ENCODE data around the gene PARD6B.
A peak's percentile ranks its signal among the peaks of the same experiment; 100 is the strongest.

The PARD6B gene

GRCh38 chr20:50731055-50731929, at the start of gene PARD6B:
TSS of gene PARD6B (plus strand) at chr20:50731580. CDS start at chr20:50731787, 207 bp downstream.
- Mint-ChIP-seq H3K36me3 (no peaks in the 10 kb centered on the region), H3K4me3 (peak within 1 kb of the TSS; percentile 89), H3K27me3 (no peaks in the 10 kb centered on the region), H3K4me1 (ENCODE audit: low read depth) (peaks cover 27% of the 10 kb centered on the region), H3K9me3 (ENCODE audit: low read depth) (no peaks in the 10 kb centered on the region), H3K27ac (peak within 1 kb of the TSS; percentile 84)

- Mint-ChIP-seq H3K27me3 (no peaks in the 10 kb centered on the region), H3K9me3 (ENCODE audit: low read depth) (no peaks in the 10 kb centered on the region), H3K4me3 (no peak overlapping the region), H3K36me3 (no peaks in the 10 kb centered on the region), H3K27ac (no peak overlapping the region), H3K4me1 (ENCODE audit: low read depth) (no peaks in the 10 kb centered on the region)
Measured at GRCh38 chr20:50682065-50682464, 49.3 kb upstream of the PARD6B start.

- no peaks in the 10 kb centered on the region for H3K36me3 Mint-ChIP-seq
- H3K27ac Mint-ChIP-seq = no peak overlapping the region
- H3K9me3 Mint-ChIP-seq (ENCODE audit: low read depth) = no peaks in the 10 kb centered on the region
- no peaks in the 10 kb centered on the region for H3K27me3 Mint-ChIP-seq
- no peak overlapping the region for H3K4me3 Mint-ChIP-seq
- no peaks in the 10 kb centered on the region for H3K4me1 Mint-ChIP-seq (ENCODE audit: low read depth)
Measured at GRCh38 chr20:50682947-50683530, 48.3 kb upstream of the PARD6B start.

GRCh38 chr20:50683570-50683969, 47.8 kb upstream of the PARD6B start:
- H3K9me3 Mint-ChIP-seq (ENCODE audit: low read depth) = no peaks in the 10 kb centered on the region
- no peaks in the 10 kb centered on the region for H3K27me3 Mint-ChIP-seq
- no peak overlapping the region for H3K27ac Mint-ChIP-seq
- no peaks in the 10 kb centered on the region for H3K36me3 Mint-ChIP-seq
- H3K4me1 Mint-ChIP-seq (ENCODE audit: low read depth) = no peaks in the 10 kb centered on the region
- no peak overlapping the region for H3K4me3 Mint-ChIP-seq

- no peak overlapping the region for H3K4me3 Mint-ChIP-seq
- H3K36me3 Mint-ChIP-seq = no peaks in the 10 kb centered on the region
- no peaks in the 10 kb centered on the region for H3K9me3 Mint-ChIP-seq (ENCODE audit: low read depth)
- H3K4me1 Mint-ChIP-seq (ENCODE audit: low read depth) = peaks cover 15% of the 10 kb centered on the region
- H3K27ac Mint-ChIP-seq = no peak overlapping the region
- H3K27me3 Mint-ChIP-seq = peaks cover 18% of the 10 kb centered on the region
Measured at GRCh38 chr20:50686821-50687220, 44.6 kb upstream of the PARD6B start.

GRCh38 chr20:50688256-50688975, 43.0 kb upstream of the PARD6B start:
- no peak overlapping the region for H3K27ac Mint-ChIP-seq
- peaks cover 21% of the 10 kb centered on the region for H3K4me1 Mint-ChIP-seq (ENCODE audit: low read depth)
- no peak overlapping the region for H3K4me3 Mint-ChIP-seq
- peaks cover 26% of the 10 kb centered on the region for H3K27me3 Mint-ChIP-seq
- H3K9me3 Mint-ChIP-seq (ENCODE audit: low read depth) = no peaks in the 10 kb centered on the region
- no peaks in the 10 kb centered on the region for H3K36me3 Mint-ChIP-seq

- no peaks in the 10 kb centered on the region for H3K9me3 Mint-ChIP-seq (ENCODE audit: low read depth)
- no peak overlapping the region for H3K4me3 Mint-ChIP-seq
- no peaks in the 10 kb centered on the region for H3K36me3 Mint-ChIP-seq
- peaks cover 21% of the 10 kb centered on the region for H3K4me1 Mint-ChIP-seq (ENCODE audit: low read depth)
- peaks cover 26% of the 10 kb centered on the region for H3K27me3 Mint-ChIP-seq
- H3K27ac Mint-ChIP-seq = no peak overlapping the region
Measured at GRCh38 chr20:50689864-50690649, 41.3 kb upstream of the PARD6B start.

- Mint-ChIP-seq H3K4me3 (peak within 1 kb of the TSS; percentile 60), H3K27me3 (peaks cover 26% of the 10 kb centered on the region)
Measured at GRCh38 chr20:50690650-50691572, 40.5 kb upstream of the PARD6B start, which contains the start of gene RIPOR3. TSS of gene RIPOR3 (minus strand) at chr20:50691542. CDS start at chr20:50691128, 414 bp downstream.

GRCh38 chr20:50691573-50692551, 39.5 kb upstream of the PARD6B start:
- Mint-ChIP-seq H3K4me3 (peak overlapping the region; percentile 52), H3K27ac (no peak overlapping the region), H3K4me1 (ENCODE audit: low read depth) (peaks cover 21% of the 10 kb centered on the region), H3K27me3 (peaks cover 26% of the 10 kb centered on the region), H3K36me3 (no peaks in the 10 kb centered on the region), H3K9me3 (ENCODE audit: low read depth) (no peaks in the 10 kb centered on the region)

More at GRCh38 chr20:50690650-50691572, 40.5 kb upstream of the PARD6B start, which contains the start of gene RIPOR3:
- peaks cover 21% of the 10 kb centered on the region for H3K4me1 Mint-ChIP-seq (ENCODE audit: low read depth)
- no peaks in the 10 kb centered on the region for H3K36me3 Mint-ChIP-seq
- H3K9me3 Mint-ChIP-seq (ENCODE audit: low read depth) = no peaks in the 10 kb centered on the region
- no peak within 1 kb of the TSS for H3K27ac Mint-ChIP-seq

- Mint-ChIP-seq H3K27ac (no peak overlapping the region), H3K9me3 (ENCODE audit: low read depth) (no peaks in the 10 kb centered on the region), H3K4me3 (no peak overlapping the region), H3K27me3 (peaks cover 26% of the 10 kb centered on the region), H3K4me1 (ENCODE audit: low read depth) (peaks cover 21% of the 10 kb centered on the region), H3K36me3 (no peaks in the 10 kb centered on the region)
Measured at GRCh38 chr20:50692552-50692933, 38.8 kb upstream of the PARD6B start.

- H3K27me3 Mint-ChIP-seq = peaks cover 26% of the 10 kb centered on the region
- no peak overlapping the region for H3K4me3 Mint-ChIP-seq
- H3K36me3 Mint-ChIP-seq = no peaks in the 10 kb centered on the region
- peaks cover 21% of the 10 kb centered on the region for H3K4me1 Mint-ChIP-seq (ENCODE audit: low read depth)
- H3K9me3 Mint-ChIP-seq (ENCODE audit: low read depth) = no peaks in the 10 kb centered on the region
- H3K27ac Mint-ChIP-seq = no peak overlapping the region
Measured at GRCh38 chr20:50693001-50693400, 38.4 kb upstream of the PARD6B start.

- H3K9me3 Mint-ChIP-seq (ENCODE audit: low read depth) = no peaks in the 10 kb centered on the region
- no peak overlapping the region for H3K27ac Mint-ChIP-seq
- H3K4me1 Mint-ChIP-seq (ENCODE audit: low read depth) = peaks cover 21% of the 10 kb centered on the region
- no peaks in the 10 kb centered on the region for H3K36me3 Mint-ChIP-seq
- H3K27me3 Mint-ChIP-seq = peaks cover 24% of the 10 kb centered on the region
- no peak overlapping the region for H3K4me3 Mint-ChIP-seq
Measured at GRCh38 chr20:50694379-50695134, 36.8 kb upstream of the PARD6B start.
